ENCODE data around the gene ARHGEF18.

Gene ARHGEF18

DNA sequence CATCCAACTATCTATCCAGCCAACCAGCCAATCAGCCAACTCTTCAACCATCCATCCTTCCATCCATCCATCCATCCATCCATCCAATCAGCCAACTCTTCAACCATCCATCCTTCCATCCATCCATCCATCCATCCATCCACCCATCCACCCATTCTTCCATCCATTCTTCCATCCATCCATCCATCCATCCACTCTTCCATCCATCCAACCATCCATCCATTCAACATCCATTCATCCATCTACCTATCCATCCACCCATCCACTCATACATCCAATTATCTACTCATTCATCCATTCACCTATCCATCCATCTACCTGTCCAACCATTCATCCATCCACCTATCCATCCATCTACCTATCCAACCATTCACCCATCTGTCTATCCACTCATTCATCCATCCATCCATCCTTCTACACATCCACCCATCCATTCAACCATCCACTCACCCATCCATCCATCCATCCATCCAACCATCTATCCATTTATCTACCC, 9.4 kb downstream of the ARHGEF18 start:
- Histone ChIP-seq H3K36me3 (ENCODE audit: control insufficient read depth, insufficient read depth, low read length) (no peaks in the 10 kb centered on the region), H3K79me2 (no peaks in the 10 kb centered on the region), H3K27ac (no peak overlapping the region), H2AFZ (no peak overlapping the region), H3K9ac (no peak overlapping the region), H3K9me3 (ENCODE audit: control insufficient read depth, low read length) (no peaks in the 10 kb centered on the region), H3K27me3 (ENCODE audit: control insufficient read depth, insufficient read depth, low read length) (no peaks in the 10 kb centered on the region), H3K4me2 (ENCODE audit: low read length) (no peak overlapping the region), H3K4me1 (no peaks in the 10 kb centered on the region), H3K4me3 (ENCODE audit: low read depth, low read length) (no peak overlapping the region)
- TF ChIP-seq, protein P1, sequence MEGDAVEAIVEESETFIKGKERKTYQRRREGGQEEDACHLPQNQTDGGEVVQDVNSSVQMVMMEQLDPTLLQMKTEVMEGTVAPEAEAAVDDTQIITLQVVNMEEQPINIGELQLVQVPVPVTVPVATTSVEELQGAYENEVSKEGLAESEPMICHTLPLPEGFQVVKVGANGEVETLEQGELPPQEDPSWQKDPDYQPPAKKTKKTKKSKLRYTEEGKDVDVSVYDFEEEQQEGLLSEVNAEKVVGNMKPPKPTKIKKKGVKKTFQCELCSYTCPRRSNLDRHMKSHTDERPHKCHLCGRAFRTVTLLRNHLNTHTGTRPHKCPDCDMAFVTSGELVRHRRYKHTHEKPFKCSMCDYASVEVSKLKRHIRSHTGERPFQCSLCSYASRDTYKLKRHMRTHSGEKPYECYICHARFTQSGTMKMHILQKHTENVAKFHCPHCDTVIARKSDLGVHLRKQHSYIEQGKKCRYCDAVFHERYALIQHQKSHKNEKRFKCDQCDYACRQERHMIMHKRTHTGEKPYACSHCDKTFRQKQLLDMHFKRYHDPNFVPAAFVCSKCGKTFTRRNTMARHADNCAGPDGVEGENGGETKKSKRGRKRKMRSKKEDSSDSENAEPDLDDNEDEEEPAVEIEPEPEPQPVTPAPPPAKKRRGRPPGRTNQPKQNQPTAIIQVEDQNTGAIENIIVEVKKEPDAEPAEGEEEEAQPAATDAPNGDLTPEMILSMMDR (IDR thresholded peaks at IDR 0.05) = no peak

DNA sequence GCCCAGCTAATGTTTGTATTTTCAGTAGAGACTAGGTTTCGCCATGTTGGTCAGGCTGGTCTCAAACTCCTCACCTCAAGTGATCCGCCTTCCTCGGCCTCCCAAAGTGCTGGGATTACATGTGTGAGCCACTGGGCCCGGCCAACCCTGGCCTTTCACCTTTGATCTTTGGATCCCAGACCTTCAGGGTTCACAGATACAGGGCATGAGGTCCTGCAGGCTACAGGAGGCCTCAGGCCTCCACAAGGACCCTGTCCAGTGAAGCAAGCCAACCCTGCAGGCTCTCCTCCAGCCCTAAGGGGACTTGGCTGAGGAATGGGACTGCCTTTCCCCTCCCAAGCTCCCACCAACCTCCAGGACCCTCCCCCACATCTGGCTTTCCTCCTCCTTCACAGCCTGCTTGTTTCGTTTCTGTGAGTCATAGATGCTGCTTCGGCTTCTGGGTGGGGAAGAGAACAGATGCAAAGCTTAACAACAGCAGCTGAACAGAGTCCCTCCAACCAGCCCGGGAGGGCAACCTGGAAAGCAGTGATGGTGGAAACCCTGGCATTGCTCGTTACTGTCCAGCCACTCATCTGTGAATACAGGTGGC, 11.8 kb downstream of the ARHGEF18 start:
- no peak overlapping the region for H3K4me2 ChIP-seq (ENCODE audit: low read length)
- no peaks in the 10 kb centered on the region for H3K27me3 ChIP-seq (ENCODE audit: control insufficient read depth, insufficient read depth, low read length)
- no peaks in the 10 kb centered on the region for H3K79me2 ChIP-seq
- no peak overlapping the region for H3K9ac ChIP-seq
- H3K27ac ChIP-seq = no peak overlapping the region
- H3K9me3 ChIP-seq (ENCODE audit: control insufficient read depth, low read length) = no peaks in the 10 kb centered on the region
- H3K4me1 ChIP-seq = no peaks in the 10 kb centered on the region
- no peak overlapping the region for H2AFZ ChIP-seq
- TF ChIP-seq, protein P1 (IDR thresholded peaks at IDR 0.05) = no peak
- H3K36me3 ChIP-seq (ENCODE audit: control insufficient read depth, insufficient read depth, low read length) = no peaks in the 10 kb centered on the region
- no peak overlapping the region for H3K4me3 ChIP-seq (ENCODE audit: low read depth, low read length)

DNA sequence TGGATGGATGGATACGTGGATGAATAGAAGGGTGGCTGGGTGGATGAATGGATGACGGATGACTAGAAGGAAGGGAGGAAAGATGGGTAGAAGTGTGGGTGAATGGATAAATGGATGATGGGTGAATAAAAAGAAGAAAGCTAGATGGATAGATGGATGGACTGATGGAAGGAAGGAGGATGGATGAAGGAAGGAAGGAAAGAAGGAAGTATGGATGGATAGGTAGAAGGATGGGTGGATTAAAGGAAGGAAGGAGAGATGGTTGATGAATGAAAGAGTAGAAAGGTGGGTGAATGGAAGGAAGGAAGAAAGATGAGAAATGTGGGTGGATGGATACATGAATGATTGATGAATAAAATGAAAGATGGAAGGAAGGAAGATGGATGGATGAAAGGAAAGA, 14.5 kb downstream of the ARHGEF18 start:
- Histone ChIP-seq H3K9ac (no peak overlapping the region), H3K4me3 (ENCODE audit: low read depth, low read length) (no peak overlapping the region), H3K9me3 (ENCODE audit: control insufficient read depth, low read length) (no peaks in the 10 kb centered on the region), H3K4me2 (ENCODE audit: low read length) (no peak overlapping the region), H3K27ac (no peak overlapping the region), H3K27me3 (ENCODE audit: control insufficient read depth, insufficient read depth, low read length) (no peaks in the 10 kb centered on the region), H2AFZ (no peak overlapping the region), H3K4me1 (no peaks in the 10 kb centered on the region), H3K36me3 (ENCODE audit: control insufficient read depth, insufficient read depth, low read length) (no peaks in the 10 kb centered on the region), H3K79me2 (no peaks in the 10 kb centered on the region)
- TF ChIP-seq, protein P1 (IDR thresholded peaks at IDR 0.05) = no peak

DNA sequence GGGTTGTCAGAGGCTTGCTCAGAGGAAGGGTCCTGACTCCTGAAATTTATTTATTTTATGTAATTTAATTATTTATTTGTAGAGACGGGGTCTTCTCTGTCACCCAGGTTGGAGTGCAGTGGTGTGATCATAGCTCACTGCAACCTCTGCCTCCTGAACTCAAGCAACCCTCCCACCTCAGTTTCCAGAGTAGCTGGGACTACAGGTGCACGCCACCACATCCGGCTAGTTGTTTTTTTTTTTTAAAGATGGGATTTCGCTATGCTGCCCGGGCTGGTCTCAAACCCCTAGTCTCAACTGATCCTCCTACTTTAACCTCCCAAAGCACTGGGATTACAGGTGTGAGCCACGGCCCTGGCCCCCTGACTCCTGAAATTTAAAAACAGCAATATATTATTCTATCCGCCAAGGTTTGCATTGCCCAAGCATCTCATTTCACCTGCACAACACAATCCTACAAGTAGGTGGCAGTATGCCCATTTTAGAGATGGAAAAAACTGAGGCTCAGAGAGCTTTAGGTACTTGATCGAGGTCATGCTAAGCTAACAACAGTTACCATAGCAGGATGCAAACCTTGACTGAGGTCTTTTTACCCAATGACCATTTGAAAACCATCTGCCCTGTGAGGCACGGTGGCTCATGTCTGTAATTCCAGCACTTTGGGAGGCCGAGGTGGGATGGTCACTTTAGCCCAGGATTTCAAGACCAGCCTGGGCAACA, 18.1 kb downstream of the ARHGEF18 start:
- Histone ChIP-seq H3K9me3 (ENCODE audit: control insufficient read depth, low read length) (no peaks in the 10 kb centered on the region), H3K4me3 (ENCODE audit: low read depth, low read length) (no peak overlapping the region), H3K4me1 (no peaks in the 10 kb centered on the region), H3K9ac (no peak overlapping the region), H2AFZ (no peak overlapping the region), H3K27me3 (ENCODE audit: control insufficient read depth, insufficient read depth, low read length) (no peaks in the 10 kb centered on the region), H3K79me2 (no peaks in the 10 kb centered on the region), H3K27ac (no peak overlapping the region), H3K4me2 (ENCODE audit: low read length) (no peak overlapping the region), H3K36me3 (ENCODE audit: control insufficient read depth, insufficient read depth, low read length) (no peaks in the 10 kb centered on the region)
- TF ChIP-seq, protein P1 (IDR thresholded peaks at IDR 0.05) = no peak

Measured in parathyroid adenoma (tissue), 2 donors.